Measurements from ENCODE around the gene LPP. TPM values are rescaled to one million over a fixed set of nuclear protein-coding genes. Genes with fewer than 3 reads are reported as not detected.

Gene LPP
- total RNA-seq, 4 donors from 2014 or later = 1,872 to 3,079 (median 2,300) TPM

- Histone ChIP-seq H3K36me3 (peaks cover 0 to 3% (median 0%) of the 10 kb centered on the region in 4 donors), H3K4me3 (no peak overlapping the region), H3K27ac (replicated peaks in 1 of 4) (peak overlapping the region in 1 of 4 donors; percentile 9), H3K27me3 (no peaks in the 10 kb centered on the region), H3K9me3 (no peaks in the 10 kb centered on the region), H3K4me1 (peaks cover 0 to 21% (median 13%) of the 10 kb centered on the region in 4 donors)
- no peak for DNase-seq (ENCODE audit: extremely low spot score)
- no peak for TF ChIP-seq POLR2AphosphoS5 (IDR thresholded peaks at IDR 0.05)
- TF ChIP-seq CTCF (IDR thresholded peaks at IDR 0.05) = no peak
- TF ChIP-seq POLR2A (IDR thresholded peaks at IDR 0.05; ENCODE audit: low read depth) = no peak
- no peak for TF ChIP-seq EP300 (IDR thresholded peaks at IDR 0.05)
- intact Hi-C loops (cut with DNase I) = no loop called here
- 79% methylated on average over 3 of the region's 3 CpGs for WGBS
Observed at GRCh38 chr3:188746291-188746783, 592.4 kb downstream of the LPP start.

GRCh38 chr3:188747489-188747888, 593.5 kb downstream of the LPP start:
- peaks cover 0 to 3% (median 0%) of the 10 kb centered on the region in 4 donors for H3K36me3 ChIP-seq
- 81% methylated on average over 3 of the region's 3 CpGs for WGBS
- H3K4me3 ChIP-seq = no peak overlapping the region
- intact Hi-C loops (cut with DNase I) = no loop called here
- no peak for TF ChIP-seq EP300 (IDR thresholded peaks at IDR 0.05)
- peak in 1 of 2 donors; percentile 16 for TF ChIP-seq POLR2AphosphoS5 (IDR thresholded peaks at IDR 0.05)
- no peak for TF ChIP-seq CTCF (IDR thresholded peaks at IDR 0.05)
- no peak for TF ChIP-seq POLR2A (IDR thresholded peaks at IDR 0.05; ENCODE audit: low read depth)
- no peak for DNase-seq (ENCODE audit: extremely low spot score)
- H3K9me3 ChIP-seq = no peaks in the 10 kb centered on the region
- H3K27me3 ChIP-seq = no peaks in the 10 kb centered on the region
- no peak overlapping the region for H3K27ac ChIP-seq (replicated peaks in 1 of 4)
- peaks cover 0 to 31% (median 18%) of the 10 kb centered on the region in 4 donors for H3K4me1 ChIP-seq

- Histone ChIP-seq H3K4me1 (peaks cover 0 to 38% (median 23%) of the 10 kb centered on the region in 4 donors), H3K9me3 (no peaks in the 10 kb centered on the region), H3K27ac (replicated peaks in 1 of 4) (no peak overlapping the region), H3K27me3 (no peaks in the 10 kb centered on the region), H3K36me3 (peaks cover 0 to 3% (median 0%) of the 10 kb centered on the region in 4 donors), H3K4me3 (no peak overlapping the region)
- DNase-seq (ENCODE audit: extremely low spot score) = no peak
- WGBS = 80% methylated on average over 5 of the region's 5 CpGs
- TF ChIP-seq POLR2A (IDR thresholded peaks at IDR 0.05; ENCODE audit: low read depth) (no peak), CTCF (IDR thresholded peaks at IDR 0.05) (peak in 2 of 3 experiments; percentile 39 to 44)
- intact Hi-C loops (cut with DNase I) = no loop called here
Observed at GRCh38 chr3:188749010-188749617, 595.2 kb downstream of the LPP start.

GRCh38 chr3:188749830-188750229, 595.9 kb downstream of the LPP start:
- Histone ChIP-seq H3K4me3 (no peak overlapping the region), H3K9me3 (no peaks in the 10 kb centered on the region), H3K27me3 (no peaks in the 10 kb centered on the region), H3K4me1 (peaks cover 0 to 33% (median 23%) of the 10 kb centered on the region in 4 donors), H3K36me3 (peaks cover 0 to 3% (median 0%) of the 10 kb centered on the region in 4 donors), H3K27ac (replicated peaks in 1 of 4) (no peak overlapping the region)
- 96% methylated on average over 4 of the region's 4 CpGs for WGBS
- intact Hi-C loops (cut with DNase I) = no loop called here
- no peak for TF ChIP-seq CTCF (IDR thresholded peaks at IDR 0.05)
- no peak for TF ChIP-seq EP300 (IDR thresholded peaks at IDR 0.05)
- TF ChIP-seq POLR2AphosphoS5 (IDR thresholded peaks at IDR 0.05) = no peak
- no peak for TF ChIP-seq POLR2A (IDR thresholded peaks at IDR 0.05; ENCODE audit: low read depth)
- DNase-seq (ENCODE audit: extremely low spot score) = no peak
